T-cell (primary cell): ENCODE data around the gene CIROP. TPM values are rescaled to one million over a fixed set of nuclear protein-coding genes. Genes with fewer than 3 reads are reported as not detected.
A peak's percentile ranks its signal among the peaks of the same experiment; 100 is the strongest.
"Not testable (repeated sequence)": the region's sequence is repeated elsewhere in the genome, so short reads cannot be mapped to it uniquely, and the experiment has no call there.

Experiments
- ATAC-seq, 4 experiments: fragments of 200-7000 bp in 3 of 4; fragments of 150-1000 bp in 1 of 4; cut with Tn5 transposase; replicated peaks in 1 of 4; 1 replicate in 3 of 4; 2 replicates in 1 of 4; pipeline ENCODE4 v1.10.0; 2021; ENCODE audit warnings: moderate library complexity in 3 of 4, mild to moderate bottlenecking in 2 of 4, moderate number of reproducible peaks in 1 of 4
- CTCF ChIA-PET, 2 donors: fragments of 300-600 bp; sonication (Branson Sonifier 250); formaldehyde crosslinking; loops; one replicate each; lab custom pipeline; 2022; ENCODE audit warnings: antibody characterized with exemption in 2 of 2; lab: Charles Lee
- POLR2A ChIA-PET, 2 donors: fragments of 300-600 bp; sonication (Branson Sonifier 250); formaldehyde crosslinking; loops; one replicate each; lab custom pipeline; 2022; ENCODE audit warnings: antibody characterized with exemption in 2 of 2; lab: Charles Lee
- DNase-seq, 35 experiments: peaks; one replicate each; pipeline versions ENCODE4 v3.0.0 to v3.0.0-alpha.2; 2013 to 2023
- H3K27ac ChIP-seq: one replicate; pipeline ENCODE4 v1.5.1; 2013; ENCODE audit warnings: low read length
- H3K27me3 ChIP-seq, 2 experiments: replicated peaks in 1 of 2; 1 replicate in 1 of 2; 2 replicates in 1 of 2; pipeline versions ENCODE4 v1.6.1 to v1.7.0; 2013; ENCODE audit warnings: low read length in 1 of 2, mixed read lengths in 1 of 2; ENCODE audit not compliant: control insufficient read depth in 2 of 2, insufficient read depth in 2 of 2; ENCODE audit errors: extremely low read depth in 1 of 2
- H3K36me3 ChIP-seq, 2 donors: 1 replicate in 1 of 2; 2 replicates in 1 of 2; pipeline versions ENCODE4 v1.6.1 to v1.7.0; 2013; ENCODE audit warnings: low read length in 1 of 2; ENCODE audit not compliant: control insufficient read depth in 2 of 2, insufficient read depth in 1 of 2; ENCODE audit errors: extremely low read depth in 1 of 2
- H3K4me1 ChIP-seq, 2 experiments: 1 replicate in 1 of 2; 2 replicates in 1 of 2; pipeline versions ENCODE4 v1.6.1 to v1.7.0; 2013; ENCODE audit warnings: low read length in 2 of 2, mixed read lengths in 1 of 2; ENCODE audit not compliant: insufficient read depth in 2 of 2, control insufficient read depth in 1 of 2; ENCODE audit errors: extremely low read depth in 1 of 2
- H3K4me3 ChIP-seq, 2 donors: 1 replicate in 1 of 2; 2 replicates in 1 of 2; pipeline versions ENCODE4 v1.5.1 to v1.7.0; 2013; ENCODE audit warnings: mild to moderate bottlenecking in 2 of 2, low read length in 1 of 2, moderate library complexity in 1 of 2; ENCODE audit not compliant: control insufficient read depth in 1 of 2; ENCODE audit errors: extremely low read depth in 1 of 2
- H3K9me3 ChIP-seq: 2 replicates; pipeline ENCODE4 v1.7.0; 2013
- H3K27ac Mint-ChIP-seq, 2 donors: one replicate each; pipeline ENCODE4 v1.8.0; 2020 to 2021; ENCODE audit warnings: mild to moderate bottlenecking in 2 of 2, mixed read lengths in 2 of 2
- H3K27me3 Mint-ChIP-seq, 2 donors: one replicate each; pipeline ENCODE4 v1.8.0; 2021 to 2022; ENCODE audit warnings: mixed read lengths in 2 of 2
- H3K36me3 Mint-ChIP-seq: one replicate; pipeline ENCODE4 v1.8.0; 2021; ENCODE audit warnings: mixed read lengths
- H3K4me1 Mint-ChIP-seq, 3 donors: one replicate each; pipeline ENCODE4 v1.8.0; 2020 to 2022; ENCODE audit warnings: mixed read lengths in 3 of 3, mild to moderate bottlenecking in 1 of 3
- H3K4me3 Mint-ChIP-seq, 3 donors: one replicate each; pipeline ENCODE4 v1.8.0; 2020 to 2022; ENCODE audit warnings: mild to moderate bottlenecking in 3 of 3, mixed read lengths in 3 of 3, moderate library complexity in 3 of 3
- H3K9me3 Mint-ChIP-seq, 3 donors: one replicate each; pipeline ENCODE4 v1.8.0; 2020 to 2022; ENCODE audit warnings: mixed read lengths in 3 of 3
- WGBS: methylation state at CpG from one replicate; pipeline ENCODE4 v1.1.5; 2013; ENCODE audit warnings: missing lambda C conversion rate; ENCODE audit not compliant: insufficient coverage; 5-methylcytosine and 5-hydroxymethylcytosine counted together
- total RNA-seq, 35 experiments: library from RNA in 6 of 35; stranded (reverse) in 6 of 35; fragments of 120-200 nt in 1 of 35; gene quantifications; one replicate each; pipeline versions ENCODE4 v1.2.1 to v1.2.4 and lab custom pipeline; 2013 to 2026

CIROP gene
- total RNA-seq, 5 donors from 2014 or later (not counting 1 experiment from before 2014, with no cell fraction given), result not detected

DNA sequence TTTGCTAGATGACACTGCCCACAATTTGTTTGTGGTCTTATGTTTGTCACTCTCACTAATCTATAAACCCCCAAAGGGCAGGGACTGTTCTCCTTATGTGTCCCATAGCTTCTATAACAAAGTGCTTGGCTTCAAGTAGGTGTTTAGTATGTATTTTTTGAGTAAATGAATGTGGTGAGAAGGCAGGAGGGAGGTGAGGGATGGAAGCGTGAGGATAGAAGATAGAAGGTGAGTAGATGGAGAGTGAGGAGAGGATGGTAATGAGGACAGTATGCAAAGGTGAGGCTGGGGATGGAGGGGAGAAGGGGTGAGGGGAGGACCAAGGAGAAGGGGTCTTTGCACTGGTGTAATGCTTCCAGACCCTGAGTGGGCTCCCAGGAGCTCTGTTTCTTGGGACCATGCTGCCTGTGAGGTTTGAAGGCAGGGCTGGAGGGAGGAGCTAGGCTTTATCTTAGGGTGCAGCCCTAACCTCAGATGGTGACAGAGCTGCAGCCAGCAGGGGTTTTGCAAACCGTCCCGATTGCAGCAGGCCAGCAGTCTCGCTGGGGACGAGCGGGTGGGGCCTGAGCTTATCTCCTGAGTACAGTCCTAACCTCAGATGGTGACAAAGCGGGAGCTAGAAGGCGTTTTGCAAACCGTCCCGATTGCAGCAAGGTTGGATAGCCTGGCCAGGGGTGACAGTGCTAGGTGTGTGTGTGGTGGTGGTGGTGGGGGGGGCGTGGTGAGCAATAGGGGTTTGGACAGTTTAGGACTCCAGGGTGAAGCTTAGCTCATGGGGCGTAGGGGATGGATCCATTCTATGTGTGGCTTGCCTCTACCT is 7.8 kb upstream of the CIROP start:
- Mint-ChIP-seq H3K27ac (no peak overlapping the region), H3K4me3 (no peak overlapping the region), H3K27me3 (peaks cover 0 to 11% of the 10 kb centered on the region in 2 donors), H3K9me3 (no peaks in the 10 kb centered on the region), H3K4me1 (peaks cover 18 to 22% (median 20%) of the 10 kb centered on the region in 3 donors), H3K36me3 (no peaks in the 10 kb centered on the region)
- POLR2A ChIA-PET, result interaction anchor here in 1 of 2 donors (0.6 kb wide), 1 partner anchor 71 kb away, joined by 6 read pairs; no protein-coding TSS in a partner anchor
- ATAC-seq (peak in 1 of 4 experiments; percentile 34), DNase-seq (peak in 7 of 35 experiments; percentile 18 to 40 (median 31))
- Histone ChIP-seq H3K27ac (no peak overlapping the region), H3K27me3 (peaks cover 0 to 37% of the 10 kb centered on the region in 2 experiments), H3K9me3 (no peaks in the 10 kb centered on the region), H3K4me1 (peaks cover 0 to 9% of the 10 kb centered on the region in 2 experiments), H3K36me3 (no peaks in the 10 kb centered on the region), H3K4me3 (no peak overlapping the region)
- 45% methylated on average over 10 of the region's 12 CpGs for WGBS
- CTCF ChIA-PET, result interaction anchor here in 1 of 2 donors (1.8 kb wide), 1 partner anchor 35 kb away, joined by 8 read pairs; no protein-coding TSS in a partner anchor

DNA sequence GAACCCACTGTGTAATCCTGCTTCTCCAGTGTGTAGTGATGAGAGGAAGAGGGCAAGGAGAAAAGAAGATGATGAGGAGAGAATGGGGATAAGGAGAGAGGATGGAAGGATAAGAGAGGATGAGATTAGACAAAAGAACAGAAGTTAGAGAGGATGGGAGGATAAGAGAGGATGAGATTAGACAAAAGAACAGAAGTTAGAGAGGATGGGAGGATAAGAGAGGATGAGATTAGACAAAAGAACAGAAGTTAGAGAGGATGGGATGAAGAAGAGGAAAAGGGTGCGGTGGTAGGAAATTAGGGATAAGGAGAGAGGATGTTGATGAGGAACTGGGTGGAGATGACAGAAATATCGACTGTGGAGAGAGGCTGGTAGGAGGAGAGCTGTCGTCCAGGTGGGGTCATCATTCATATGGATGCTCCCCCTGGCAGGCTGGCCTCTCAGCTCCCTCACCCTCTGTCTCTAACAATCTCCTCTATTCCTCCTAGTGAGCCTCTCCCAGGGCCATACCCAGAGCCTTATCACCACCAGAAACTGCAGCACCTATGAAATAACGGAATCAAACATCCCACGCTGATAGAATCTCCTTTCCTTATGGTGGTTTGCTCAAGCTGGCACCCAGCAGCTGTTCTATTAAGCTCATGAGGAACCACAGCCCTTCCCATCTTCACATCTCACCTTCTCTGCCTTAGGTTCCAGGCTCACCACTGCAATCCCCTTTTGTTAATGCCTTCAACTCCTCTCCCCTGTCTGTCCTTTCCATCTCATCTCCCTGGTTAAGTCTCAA is 6.0 kb upstream of the CIROP start:
- DNase-seq (no peak), ATAC-seq (no peak)
- 100% methylated on average over 2 of the region's 5 CpGs for WGBS
- H3K4me3 Mint-ChIP-seq, result no peak overlapping the region
- no peaks in the 10 kb centered on the region for H3K36me3 ChIP-seq
- CTCF ChIA-PET, result interaction anchor here (0.5 to 2.2 kb wide), 4 partner anchors 15 to 146 kb away, joined by 3 to 7 read pairs (median 4); partner anchors contain the start of genes ACIN1 (in 1 of the 2) and C14orf119 (in 1 of the 2)
- POLR2A ChIA-PET, result no interaction called here
- no peaks in the 10 kb centered on the region for H3K4me1 ChIP-seq
- no peak overlapping the region for H3K27ac Mint-ChIP-seq
- no peak overlapping the region for H3K27ac ChIP-seq
- no peaks in the 10 kb centered on the region for H3K9me3 ChIP-seq
- no peak overlapping the region for H3K4me3 ChIP-seq
- no peaks in the 10 kb centered on the region for H3K36me3 Mint-ChIP-seq
- peaks cover 0 to 8% of the 10 kb centered on the region in 2 donors for H3K27me3 Mint-ChIP-seq
- no peaks in the 10 kb centered on the region for H3K9me3 Mint-ChIP-seq
- H3K27me3 ChIP-seq, result peaks cover 0 to 37% of the 10 kb centered on the region in 2 experiments
- H3K4me1 Mint-ChIP-seq, result peaks cover 7 to 12% (median 8%) of the 10 kb centered on the region in 3 donors

DNA sequence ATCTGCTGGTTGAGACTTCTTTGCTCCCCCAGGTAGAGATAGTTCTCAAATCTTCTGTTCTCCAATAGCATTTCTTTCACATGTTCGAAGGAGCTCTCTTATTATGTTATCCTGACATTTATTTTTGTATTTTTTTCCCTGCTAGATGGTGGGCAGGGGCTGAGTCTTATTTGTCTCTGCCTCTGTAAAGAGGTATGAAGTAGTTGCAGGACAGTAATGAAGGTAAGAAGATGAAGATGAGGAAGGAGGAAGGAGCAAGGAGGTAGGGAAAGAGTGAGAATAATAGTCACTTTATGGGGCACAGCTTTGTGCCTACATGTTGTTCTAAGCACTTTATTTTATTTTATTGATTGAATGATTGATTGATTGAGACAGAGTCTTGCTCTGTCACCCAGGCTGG is 5.0 kb upstream of the CIROP start:
- CTCF ChIA-PET, result interaction anchor here (0.7 to 2.2 kb wide), 5 partner anchors 10 to 47 kb away, joined by 3 to 11 read pairs (median 4); no protein-coding TSS in a partner anchor
- Histone ChIP-seq H3K36me3 (no peaks in the 10 kb centered on the region), H3K27me3 (peaks cover 0 to 35% of the 10 kb centered on the region in 2 experiments), H3K9me3 (no peaks in the 10 kb centered on the region), H3K27ac (no peak overlapping the region), H3K4me1 (no peaks in the 10 kb centered on the region), H3K4me3 (no peak overlapping the region)
- Mint-ChIP-seq H3K36me3 (no peaks in the 10 kb centered on the region), H3K4me1 (peaks cover 4 to 8% (median 4%) of the 10 kb centered on the region in 3 donors), H3K9me3 (no peaks in the 10 kb centered on the region), H3K4me3 (no peak overlapping the region), H3K27me3 (peaks cover 0 to 4% of the 10 kb centered on the region in 2 donors), H3K27ac (no peak overlapping the region)
- POLR2A ChIA-PET, result no interaction called here
- DNase-seq (no peak), ATAC-seq (no peak)
- WGBS, result no CpG with 5 or more reads among the region's 1 CpG

DNA sequence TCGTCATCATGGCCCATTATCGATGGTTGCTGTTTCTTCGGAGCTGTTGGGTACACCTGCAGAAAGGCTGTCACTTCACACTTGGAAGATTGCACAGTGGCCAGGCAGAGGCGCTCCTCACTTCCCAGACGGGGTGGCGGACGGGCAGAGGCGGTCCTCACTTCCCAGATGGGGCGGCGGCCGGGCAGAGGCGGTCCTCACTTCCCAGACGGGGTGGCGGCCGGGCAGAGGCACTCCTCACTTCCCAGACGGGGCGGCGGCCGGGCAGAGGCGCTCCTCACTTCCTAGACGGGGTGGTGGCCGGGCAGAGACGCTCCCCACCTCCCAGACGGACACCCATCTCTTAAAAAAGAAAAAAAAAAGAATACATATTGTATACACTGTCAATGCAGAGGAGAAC is 3.4 kb upstream of the CIROP start:
- not testable (repeated sequence) for H3K36me3 ChIP-seq, H3K27me3 Mint-ChIP-seq, ATAC-seq, H3K27ac Mint-ChIP-seq, H3K4me3 Mint-ChIP-seq, H3K4me1 Mint-ChIP-seq, H3K9me3 ChIP-seq, H3K9me3 Mint-ChIP-seq, H3K4me3 ChIP-seq, DNase-seq, H3K4me1 ChIP-seq, H3K27ac ChIP-seq, H3K36me3 Mint-ChIP-seq
- H3K27me3 ChIP-seq, result peaks cover 0 to 24% of the 10 kb centered on the region in 2 experiments
- ChIA-PET POLR2A (interaction anchor here in 1 of 2 donors (0.6 kb wide), 1 partner anchor 8 kb away, joined by 3 read pairs; no protein-coding TSS in a partner anchor), CTCF (interaction anchor here in 1 of 2 donors (0.9 to 2.1 kb wide), 3 partner anchors 13 to 39 kb away, joined by 3 to 11 read pairs (median 4); partner anchors contain the start of genes ACIN1 and C14orf119)
- 87% methylated on average over 12 of the region's 24 CpGs for WGBS

DNA sequence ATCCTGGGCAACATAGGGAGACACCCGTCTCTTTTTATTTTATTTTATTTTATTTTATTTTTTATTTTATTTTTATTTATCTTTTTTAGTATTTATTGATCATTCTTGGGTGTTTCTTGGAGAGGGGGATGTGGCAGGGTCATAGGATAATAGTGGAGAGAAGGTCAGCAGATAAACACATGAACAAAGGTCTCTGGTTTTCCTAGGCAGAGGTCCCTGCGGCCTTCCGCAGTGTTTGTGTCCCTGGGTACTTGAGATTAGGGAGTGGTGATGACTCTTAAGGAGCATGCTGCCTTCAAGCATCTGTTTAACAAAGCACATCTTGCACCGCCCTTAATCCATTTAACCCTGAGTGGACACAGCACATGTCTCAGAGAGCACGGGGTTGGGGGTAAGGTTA is 2.8 kb upstream of the CIROP start:
- H3K4me1 Mint-ChIP-seq, H3K4me1 ChIP-seq, H3K9me3 Mint-ChIP-seq, CTCF ChIA-PET, DNase-seq, H3K27ac Mint-ChIP-seq, H3K27ac ChIP-seq, H3K4me3 Mint-ChIP-seq, H3K36me3 Mint-ChIP-seq, H3K27me3 Mint-ChIP-seq, POLR2A ChIA-PET, H3K9me3 ChIP-seq, H3K36me3 ChIP-seq, H3K4me3 ChIP-seq, ATAC-seq: not testable (repeated sequence)
- H3K27me3 ChIP-seq, result peaks cover 0 to 19% of the 10 kb centered on the region in 2 experiments
- no CpG with 5 or more reads among the region's 5 CpGs for WGBS

DNA sequence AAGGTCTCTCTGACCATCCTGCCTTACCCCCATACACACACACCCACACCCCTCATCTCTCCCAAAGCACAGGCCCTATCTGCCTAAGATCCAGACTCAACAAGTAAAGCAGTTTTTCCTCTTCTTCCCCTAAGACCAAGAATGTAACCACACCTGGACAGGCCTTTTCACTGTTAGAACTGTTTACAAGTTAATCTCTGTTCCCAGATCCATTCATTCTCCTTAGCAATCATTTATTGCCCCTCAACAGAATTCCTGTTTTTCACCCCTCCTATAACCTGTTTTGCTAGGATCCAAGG is 1.9 kb upstream of the CIROP start:
- Histone ChIP-seq H3K27ac (no peak overlapping the region), H3K9me3 (no peaks in the 10 kb centered on the region), H3K27me3 (peaks cover 0 to 14% of the 10 kb centered on the region in 2 experiments), H3K4me3 (no peak overlapping the region), H3K36me3 (no peaks in the 10 kb centered on the region), H3K4me1 (no peaks in the 10 kb centered on the region)
- POLR2A ChIA-PET, result no interaction called here
- Mint-ChIP-seq H3K4me3 (no peak overlapping the region), H3K27me3 (no peaks in the 10 kb centered on the region), H3K9me3 (no peaks in the 10 kb centered on the region), H3K27ac (no peak overlapping the region), H3K36me3 (no peaks in the 10 kb centered on the region), H3K4me1 (no peaks in the 10 kb centered on the region)
- no peak for DNase-seq
- ATAC-seq, result no peak
- CTCF ChIA-PET, result interaction anchor here in 1 of 2 donors (1.2 kb wide), 1 partner anchor 12 kb away, joined by 4 read pairs; the partner anchor contains the start of genes ACIN1 and C14orf119
